Measurements from ENCODE around the gene FAH.

GRCh38 chr15:80211976-80212375, 59.2 kb downstream of the FAH start:
- TF ChIP-seq POLR2A (IDR thresholded peaks at IDR 0.05), result no peak
- no peak for TF ChIP-seq CTCF (IDR thresholded peaks at IDR 0.05)
- no peak for TF ChIP-seq POLR2AphosphoS5 (IDR thresholded peaks at IDR 0.05)
- TF ChIP-seq EP300 (IDR thresholded peaks at IDR 0.05), result no peak
